Left forelimb (tissue), 1 donor: ENCODE measurements around the gene RIC3.

Experiments
- DNase-seq: peaks from one replicate; pipeline ENCODE4 v3.0.0-alpha.2; 2018; ENCODE audit warnings: low spot score

The RIC3 gene

GRCh38 chr11:8168485-8169257 is at the start of gene RIC3:
Gene RIC3, minus strand, starts transcription at chr11:8169025. Its CDS starts 36 bp downstream, at chr11:8168989.
- DNase-seq, result no peak

- no peak for DNase-seq
These were observed 49.6 kb upstream of the RIC3 start for GRCh38 chr11:8218409-8218808.

- no peak for DNase-seq
These were observed 49.1 kb upstream of the RIC3 start for GRCh38 chr11:8217926-8218325.

GRCh38 chr11:8217136-8217535 is 48.3 kb upstream of the RIC3 start:
- DNase-seq, result no peak

DNA sequence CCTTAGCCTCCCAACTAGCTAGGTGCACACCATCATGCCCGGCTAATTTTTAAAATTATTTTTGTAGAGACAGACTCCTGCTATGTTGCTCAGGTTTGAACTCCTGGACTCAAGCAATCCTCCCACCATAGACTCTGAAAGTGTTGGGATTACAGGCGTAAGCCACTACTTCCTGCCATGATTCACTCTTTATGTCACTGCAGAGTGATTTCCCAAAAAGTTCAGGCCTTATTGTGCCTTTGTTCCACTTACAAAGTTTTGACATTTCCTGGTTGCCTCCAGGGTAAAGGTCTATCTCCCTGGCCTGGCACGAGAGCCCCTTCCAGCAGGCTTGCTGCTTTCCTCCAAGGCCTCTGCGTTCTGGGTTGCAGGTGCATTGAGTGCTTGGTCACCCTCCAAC is 44.6 kb upstream of the RIC3 start:
- no peak for DNase-seq

- DNase-seq, result no peak
These were observed 40.5 kb upstream of the RIC3 start for GRCh38 chr11:8209208-8209807.

DNA sequence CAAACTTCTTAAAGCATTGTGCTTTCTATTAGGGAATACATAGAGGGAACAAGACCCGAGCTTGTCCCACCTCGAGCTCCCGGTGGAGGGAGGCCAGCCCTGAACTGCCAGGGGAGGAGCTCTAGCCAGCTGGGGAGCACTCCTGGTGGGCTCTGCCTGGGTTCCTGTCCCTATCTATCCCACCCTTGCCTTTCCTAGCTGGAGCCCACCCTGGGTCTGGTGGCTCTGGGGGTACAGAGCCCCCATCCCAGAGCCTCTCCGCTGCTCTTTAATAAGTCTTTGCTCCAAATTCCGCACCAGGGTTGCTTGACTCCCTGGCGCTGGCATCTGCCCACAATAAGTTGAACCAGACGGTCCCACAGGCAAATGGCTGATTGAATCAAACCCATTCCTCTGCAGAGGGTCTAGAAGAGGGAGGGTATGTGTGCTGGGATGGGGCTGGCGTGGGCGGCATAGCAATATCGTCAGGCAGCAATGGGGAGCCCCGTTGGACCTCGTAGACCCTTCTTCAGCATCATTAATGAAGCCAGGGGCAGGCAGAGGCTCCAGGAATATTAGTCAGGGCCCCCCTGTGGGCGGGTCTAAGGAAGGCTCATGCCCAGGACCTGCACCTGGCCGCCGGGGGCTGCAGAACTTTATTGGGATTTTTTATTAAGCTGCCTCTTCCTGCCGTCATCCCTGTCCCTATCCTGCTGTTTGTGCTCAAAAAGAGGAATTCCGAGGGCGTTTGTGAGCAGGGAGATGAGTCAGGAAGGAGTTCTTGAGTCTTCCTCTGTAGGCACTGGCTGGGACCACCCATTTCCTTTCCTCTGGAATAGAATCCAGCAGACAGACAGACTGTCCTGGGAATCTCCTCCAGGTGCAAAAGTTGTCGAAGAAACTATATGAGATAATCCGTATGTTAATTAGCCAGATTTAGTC is 38.5 kb upstream of the RIC3 start:
- DNase-seq, result peak; percentile 46

- DNase-seq, result peak; percentile 72
These were observed 37.6 kb upstream of the RIC3 start for GRCh38 chr11:8206251-8207079.

DNA sequence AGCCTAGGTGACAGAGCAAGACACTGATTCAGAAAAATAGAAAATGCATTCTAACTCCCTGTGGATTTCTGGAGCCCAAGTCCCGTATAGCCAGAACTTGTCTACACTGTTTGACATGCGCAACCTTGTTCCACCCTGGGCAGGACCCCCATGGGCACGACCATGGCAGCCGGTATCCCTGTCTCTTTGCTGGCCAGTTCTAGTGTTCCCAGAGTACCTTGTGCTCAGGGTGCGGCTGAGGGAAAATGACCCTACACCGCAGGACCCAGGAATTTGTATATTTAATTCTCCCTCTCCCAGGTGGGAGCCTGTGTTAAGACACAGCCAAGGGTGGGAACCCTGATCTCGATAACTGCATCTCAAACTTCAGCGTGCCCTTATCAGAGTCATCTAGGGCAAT is 36.7 kb upstream of the RIC3 start:
- DNase-seq, result peak; percentile 52

DNA sequence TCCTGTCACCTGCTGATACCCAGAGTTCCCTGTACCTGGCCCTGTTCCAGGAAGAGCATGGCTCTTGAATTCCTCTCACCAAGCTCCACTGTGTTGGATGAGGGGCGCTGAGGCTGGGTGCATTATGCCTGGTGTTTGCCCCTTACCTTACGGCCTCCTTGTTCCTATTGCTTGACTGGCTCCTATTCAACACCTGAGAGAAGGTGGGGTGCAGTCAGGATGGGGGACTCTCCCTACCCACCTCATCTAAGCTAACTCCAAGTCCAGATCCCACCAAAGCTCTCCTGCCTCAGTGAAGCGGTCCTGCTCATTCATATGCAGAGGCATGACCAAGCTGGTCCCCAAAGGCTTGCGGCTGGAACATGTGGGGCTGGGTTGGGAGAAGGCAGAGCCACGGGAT is 35.8 kb upstream of the RIC3 start:
- peak; percentile 30 for DNase-seq

DNA sequence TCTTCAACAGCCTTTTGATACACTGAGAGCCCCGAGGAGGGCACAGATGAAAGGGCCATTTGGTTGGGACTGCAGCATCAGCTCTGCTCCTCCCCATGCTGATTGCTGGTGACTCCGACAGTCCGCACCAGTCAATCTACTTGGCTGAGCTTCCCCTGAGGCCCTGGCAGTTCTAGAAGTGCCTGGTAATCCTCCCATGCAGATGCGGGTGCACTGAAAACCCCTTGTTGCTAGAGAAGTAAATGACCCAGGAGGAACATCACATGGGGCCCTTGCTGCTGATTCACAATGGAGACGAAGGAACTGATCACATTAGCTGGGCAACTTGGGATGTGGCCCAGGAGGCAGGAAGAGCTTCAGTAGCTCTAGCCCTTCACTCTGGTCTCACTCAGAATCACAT is 35.2 kb upstream of the RIC3 start:
- DNase-seq, result no peak

GRCh38 chr11:8203414-8203715 is 34.5 kb upstream of the RIC3 start:
- no peak for DNase-seq

DNA sequence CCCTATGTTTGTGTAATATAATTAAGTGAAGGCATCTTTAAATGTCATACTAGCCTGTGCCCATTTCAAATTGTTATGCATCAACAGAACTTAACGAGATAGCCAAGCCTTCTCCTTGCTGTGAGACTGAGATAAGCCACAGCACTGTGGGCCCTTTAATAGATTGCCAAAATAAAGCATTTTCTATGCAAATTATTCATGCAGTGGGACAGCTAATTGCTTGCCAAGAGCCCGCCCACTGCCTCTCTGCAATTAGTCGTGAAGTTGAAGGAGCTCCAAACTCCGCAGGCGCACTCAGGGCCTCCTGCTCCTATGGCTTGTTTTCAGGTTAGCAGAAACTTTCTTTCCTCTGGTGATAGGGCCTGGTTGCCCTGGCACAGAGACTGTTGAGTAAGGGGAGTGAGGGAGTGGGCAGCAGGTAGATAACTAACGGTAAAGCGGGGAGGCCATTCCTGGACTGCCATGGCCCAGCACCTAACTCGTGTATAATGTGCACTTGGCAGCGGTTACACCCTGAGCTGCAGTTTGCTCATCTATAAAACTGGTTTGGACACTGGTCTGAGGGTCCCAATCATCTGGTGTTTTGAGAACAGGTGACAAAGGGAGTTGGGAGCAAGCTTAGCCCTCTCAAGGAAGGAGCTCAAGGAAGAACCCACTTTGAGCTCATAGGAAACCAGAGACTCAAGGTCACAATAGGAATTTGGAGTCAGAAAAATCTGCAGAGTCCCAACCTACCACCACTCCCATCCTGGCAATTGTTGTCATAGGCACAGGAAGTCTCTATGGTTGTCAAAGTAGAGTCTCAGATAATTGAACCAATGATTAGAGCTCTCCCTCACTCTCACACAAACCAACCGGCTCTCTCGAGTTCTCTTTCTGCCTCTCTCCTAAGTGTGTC is 33.9 kb upstream of the RIC3 start:
- DNase-seq, result peak; percentile 55

DNA sequence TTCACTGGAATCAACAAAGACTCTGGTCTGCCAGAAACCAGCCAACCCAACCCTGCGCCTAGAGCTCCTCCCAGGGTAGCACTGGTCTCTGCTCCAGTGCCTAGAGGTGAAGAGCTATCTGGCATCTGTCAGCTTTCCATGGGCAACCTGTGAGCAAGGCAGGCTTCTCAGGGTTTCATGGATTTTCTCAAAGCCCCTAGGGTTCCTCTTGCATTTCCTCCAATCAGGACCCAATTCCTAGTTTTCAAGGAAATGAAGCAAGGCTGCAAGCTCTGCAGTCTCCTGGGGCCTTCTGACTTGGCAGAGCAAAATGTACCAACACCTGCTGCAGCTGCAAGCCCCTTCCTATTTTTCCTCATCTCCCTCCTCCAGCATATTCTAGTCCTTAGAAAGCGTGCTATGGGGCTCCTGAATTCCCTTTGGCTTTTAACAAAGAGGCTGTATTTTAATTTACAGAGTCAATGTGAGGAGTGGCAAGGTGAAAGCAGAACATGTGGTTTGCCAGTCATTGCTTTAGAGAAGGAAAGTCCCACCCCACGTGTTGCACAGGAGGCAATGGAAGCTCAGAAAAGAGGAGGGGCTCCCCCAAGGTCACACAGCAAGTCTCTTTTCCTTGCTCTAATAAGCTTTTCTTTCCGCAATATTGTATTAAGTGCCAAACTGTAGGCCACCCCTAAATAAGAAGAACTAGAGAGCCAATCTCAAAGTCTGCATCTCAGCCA is 33.0 kb upstream of the RIC3 start:
- peak; percentile 37 for DNase-seq

DNA sequence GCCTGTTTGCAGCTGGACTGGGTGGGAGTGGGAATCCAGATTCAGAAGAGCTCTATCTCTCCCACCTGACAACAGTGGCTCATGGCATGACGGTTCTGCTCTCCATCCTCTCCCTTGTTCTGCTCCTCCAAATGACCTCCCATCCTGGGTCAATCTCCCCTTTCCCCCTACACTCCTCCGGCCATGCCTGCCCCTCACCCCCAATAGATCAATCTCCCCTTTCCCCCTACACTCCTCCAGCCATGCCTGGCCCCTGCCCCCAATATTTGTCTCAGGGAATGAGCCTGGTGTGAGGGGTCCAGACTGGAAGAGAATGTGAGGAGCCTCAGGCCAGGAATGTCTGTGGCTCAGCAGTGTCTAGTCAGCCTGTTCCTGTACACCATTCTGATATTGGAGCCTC is 30.9 kb upstream of the RIC3 start:
- DNase-seq, result peak; percentile 14

DNA sequence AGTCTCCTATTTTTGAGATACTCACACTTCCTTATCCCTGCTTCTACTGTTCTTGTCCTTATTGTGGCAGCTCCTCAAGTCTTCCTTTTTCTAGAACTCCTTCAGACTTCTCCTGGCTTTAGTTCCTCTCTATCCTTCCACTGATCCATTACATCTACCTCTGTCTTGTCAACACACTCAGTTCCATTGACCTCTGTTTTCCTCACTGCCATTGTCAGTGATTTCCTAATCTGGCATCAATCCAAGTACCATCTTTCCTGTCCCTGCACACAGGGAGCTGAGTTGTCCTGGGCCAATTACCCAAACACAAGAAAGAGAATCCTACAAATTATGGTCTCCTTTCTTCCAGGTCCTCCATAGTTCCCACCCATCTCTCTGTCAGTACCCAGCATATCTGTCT is 27.9 kb upstream of the RIC3 start:
- no peak for DNase-seq

DNA sequence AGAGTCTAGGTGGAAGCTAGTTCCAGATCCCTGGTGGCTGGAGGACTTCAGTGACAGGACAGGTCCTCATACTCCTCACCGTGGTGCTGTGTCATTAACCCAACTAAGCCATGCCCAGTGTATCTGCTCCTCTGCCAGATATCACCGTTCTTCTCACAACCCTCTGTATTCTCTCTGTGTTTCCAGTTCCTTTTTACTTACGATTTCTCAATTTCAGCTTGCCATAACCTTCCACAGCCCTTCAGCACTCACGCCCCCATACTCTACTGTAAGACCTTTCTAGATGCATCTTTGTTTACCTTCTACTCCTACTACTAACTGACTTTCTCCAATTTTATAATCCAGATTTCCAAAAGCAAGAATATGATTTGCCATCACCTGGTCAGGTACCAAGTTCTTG is 26.1 kb upstream of the RIC3 start:
- no peak for DNase-seq

- DNase-seq, result peak; percentile 61
These were observed 24.0 kb upstream of the RIC3 start for GRCh38 chr11:8192896-8193209.

- DNase-seq, result no peak
These were observed 23.4 kb upstream of the RIC3 start for GRCh38 chr11:8192016-8192895.

DNA sequence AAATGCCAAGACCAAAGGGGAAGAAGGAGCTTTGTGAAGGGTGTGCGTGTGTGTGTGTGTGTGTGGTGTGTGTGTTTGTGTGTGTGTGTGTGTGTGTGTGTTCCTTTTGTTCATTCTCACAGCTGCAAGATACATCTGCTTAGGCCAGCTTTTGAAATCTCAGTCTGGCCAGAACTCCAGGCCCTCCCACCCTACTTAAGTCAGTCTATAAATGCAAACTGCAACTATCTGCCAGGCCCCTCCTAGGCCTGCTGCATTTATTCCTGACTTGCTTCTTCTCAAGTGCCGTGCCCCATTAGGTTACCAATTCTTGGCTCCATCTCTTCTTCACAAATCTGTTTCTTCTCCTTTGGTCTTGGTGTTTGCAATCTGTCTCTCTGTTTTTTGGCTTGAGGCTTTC is 21.6 kb upstream of the RIC3 start:
- no peak for DNase-seq
